VCaP (cell line): ENCODE measurements around the gene ARHGAP26.

Source experiments
- H3K27ac ChIP-seq: fragments of 450-650 bp; 2 replicates; pipeline ENCODE4 v1.5.1; 2017
- CTCF ChIP-seq: fragments of 450-650 bp; conservative IDR thresholded peaks from 2 replicates; pipeline ENCODE4 v1.5.1; 2017; ENCODE audit warnings: mild to moderate bottlenecking, moderate library complexity

Gene ARHGAP26

DNA sequence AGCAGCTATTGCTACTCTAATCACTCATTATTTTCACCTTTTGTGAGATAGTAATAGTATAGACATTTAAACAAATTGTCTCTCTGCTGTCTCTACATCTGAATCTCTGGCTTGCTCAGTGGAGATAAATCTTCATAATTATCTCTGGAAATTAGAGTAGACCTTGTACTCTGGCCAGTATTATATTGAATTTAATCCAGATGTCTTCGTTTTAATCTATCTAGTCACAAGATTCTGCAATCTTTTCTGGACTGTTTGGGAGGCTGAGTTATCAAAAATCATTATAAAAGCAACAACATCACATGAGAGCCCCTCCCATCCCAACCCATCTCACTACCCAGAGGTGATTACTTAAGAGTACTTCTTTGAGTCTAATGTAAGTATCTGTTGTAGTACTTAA lies 19.0 kb downstream of the ARHGAP26 start:
- no peak overlapping the region for H3K27ac ChIP-seq
- no peak for TF ChIP-seq CTCF

DNA sequence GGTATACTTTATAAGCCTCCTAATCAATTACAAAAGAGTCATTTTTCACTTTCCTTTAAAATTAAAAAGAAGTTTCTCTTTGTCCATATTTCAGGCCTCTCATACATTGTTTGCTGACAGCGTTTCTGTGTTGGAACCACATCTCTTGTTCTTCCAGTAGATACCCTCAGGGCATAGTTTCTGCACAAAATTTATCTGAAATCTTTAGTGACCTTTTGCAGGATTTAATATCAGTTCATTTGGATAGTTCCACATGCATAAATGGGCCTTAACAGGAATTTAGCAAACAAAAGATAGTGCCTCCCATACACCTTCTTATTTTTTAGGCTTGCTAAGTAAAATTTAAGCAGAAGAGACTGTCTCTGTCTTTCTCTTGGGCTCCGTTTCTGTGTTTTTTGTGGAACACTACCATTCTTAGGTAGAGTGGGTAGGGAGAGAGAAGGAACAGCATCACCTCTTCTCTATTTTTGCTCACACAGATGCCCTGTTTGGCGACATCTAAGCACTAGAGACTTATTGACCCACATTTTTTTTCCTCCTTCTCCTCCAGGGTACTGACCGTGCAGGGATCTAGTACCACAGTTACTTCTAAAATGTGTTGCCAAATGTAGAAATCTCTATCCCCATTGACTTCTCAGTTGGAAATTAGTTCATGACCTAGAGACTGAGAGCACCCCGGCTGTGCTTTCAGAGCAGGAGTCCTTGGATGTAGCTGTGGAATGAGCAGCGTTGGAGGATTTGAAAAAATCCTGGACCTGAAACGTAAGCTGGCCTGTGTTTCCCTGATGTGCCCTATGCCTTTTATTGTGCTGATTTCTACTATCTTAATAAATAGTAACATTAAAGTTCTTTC lies 22.1 kb downstream of the ARHGAP26 start:
- H3K27ac ChIP-seq = peak overlapping the region; percentile 43
- TF ChIP-seq CTCF = no peak

GRCh38 chr5:142792865-142793232 lies 22.7 kb downstream of the ARHGAP26 start:
- H3K27ac ChIP-seq = peak overlapping the region; percentile 43
- TF ChIP-seq CTCF = no peak

DNA sequence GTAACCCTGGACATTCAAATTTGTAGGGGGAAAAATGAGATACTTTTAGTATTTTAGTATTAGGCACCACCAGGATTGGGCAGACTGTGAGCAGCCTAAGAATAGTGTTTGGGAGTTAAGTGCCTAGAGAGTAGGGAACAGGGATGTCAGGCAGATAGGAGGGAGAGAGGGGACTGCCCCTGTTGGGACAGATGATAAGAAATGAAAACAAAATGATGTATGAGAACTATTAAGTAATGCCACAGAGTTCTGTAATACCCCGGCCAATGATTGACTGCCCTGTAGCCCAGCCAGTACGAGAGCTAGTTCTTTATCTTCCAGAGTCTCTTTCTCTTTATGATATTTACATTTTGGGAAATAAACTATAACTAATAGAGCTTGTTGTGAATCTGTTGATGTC lies 24.4 kb downstream of the ARHGAP26 start:
- no peak for TF ChIP-seq CTCF
- no peak overlapping the region for H3K27ac ChIP-seq

GRCh38 chr5:142795251-142795650 lies 25.1 kb downstream of the ARHGAP26 start:
- H3K27ac ChIP-seq = no peak overlapping the region

GRCh38 chr5:142796492-142797109 lies 26.4 kb downstream of the ARHGAP26 start:
- H3K27ac ChIP-seq = no peak overlapping the region
- TF ChIP-seq CTCF = no peak

More at GRCh38 chr5:142795251-142795650, 25.1 kb downstream of the ARHGAP26 start:
- TF ChIP-seq CTCF = no peak

GRCh38 chr5:142797420-142797819 lies 27.2 kb downstream of the ARHGAP26 start:
- H3K27ac ChIP-seq = no peak overlapping the region
- no peak for TF ChIP-seq CTCF
